Measurements from ENCODE around the gene RAD51B. TPM values are rescaled to one million over a fixed set of nuclear protein-coding genes. Genes with fewer than 3 reads are reported as not detected.

The RAD51B gene
- total RNA-seq, 5 donors from 2014 or later (not counting 1 experiment from before 2014, with no cell fraction given): 25.4 to 47.9 (median 30.0) TPM

DNA sequence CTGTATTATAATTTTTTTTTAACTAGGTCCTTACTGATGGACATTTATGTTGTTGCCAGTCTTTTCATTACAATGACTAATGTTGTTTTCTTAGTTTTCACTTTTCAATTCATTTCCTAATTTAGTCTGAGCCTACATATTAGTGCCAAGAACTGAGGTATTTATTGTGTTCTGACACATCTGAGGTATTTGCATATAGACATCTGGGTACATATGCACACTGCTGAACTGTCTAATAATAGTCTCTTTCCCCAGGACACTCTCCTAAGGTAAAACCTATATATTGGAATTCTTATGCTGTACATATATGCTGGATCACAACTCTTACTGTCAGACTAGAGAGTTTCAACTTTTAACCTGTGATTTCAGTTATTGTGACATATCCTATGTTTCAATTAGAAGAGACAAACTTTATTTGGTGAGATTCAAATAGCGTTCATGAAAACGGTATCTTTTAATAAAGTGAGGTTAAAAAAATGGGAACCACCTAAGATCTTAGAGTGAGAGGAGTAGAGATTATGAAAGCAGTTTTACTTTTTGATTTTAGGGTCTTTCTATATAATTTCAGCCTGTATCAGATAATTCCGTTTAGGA, 263.2 kb downstream of the RAD51B start:
- no peak overlapping the region for H3K27ac ChIP-seq (ENCODE audit: low read length)
- Mint-ChIP-seq H3K4me3 (no peak overlapping the region), H3K4me1 (peaks cover 3 to 24% (median 4%) of the 10 kb centered on the region in 3 donors), H3K36me3 (peaks cover 3% of the 10 kb centered on the region), H3K9me3 (no peaks in the 10 kb centered on the region), H3K27me3 (no peaks in the 10 kb centered on the region), H3K27ac (no peak overlapping the region)
- ATAC-seq (replicated peaks in 1 of 4): no peak
- H3K27me3 ChIP-seq (replicated peaks in 1 of 2; ENCODE audit: control insufficient read depth in 2 of 2, extremely low read depth in 1 of 2, insufficient read depth in 2 of 2, low read length in 1 of 2): no peaks in the 10 kb centered on the region
- peaks cover 0 to 2% of the 10 kb centered on the region in 2 experiments for H3K4me1 ChIP-seq (ENCODE audit: control insufficient read depth in 1 of 2, extremely low read depth in 1 of 2, insufficient read depth in 2 of 2, low read length in 2 of 2)
- ChIA-PET CTCF (no interaction called here), POLR2A (no interaction called here)
- no peak overlapping the region for H3K4me3 ChIP-seq (ENCODE audit: control insufficient read depth in 1 of 2, extremely low read depth in 1 of 2, low read length in 1 of 2)
- H3K9me3 ChIP-seq: no peaks in the 10 kb centered on the region
- H3K36me3 ChIP-seq (ENCODE audit: control insufficient read depth in 2 of 2, extremely low read depth in 1 of 2, insufficient read depth in 1 of 2, low read length in 1 of 2): no peaks in the 10 kb centered on the region
- no peak for DNase-seq
- WGBS (ENCODE audit: insufficient coverage): no CpG with 5 or more reads among the region's 3 CpGs

DNA sequence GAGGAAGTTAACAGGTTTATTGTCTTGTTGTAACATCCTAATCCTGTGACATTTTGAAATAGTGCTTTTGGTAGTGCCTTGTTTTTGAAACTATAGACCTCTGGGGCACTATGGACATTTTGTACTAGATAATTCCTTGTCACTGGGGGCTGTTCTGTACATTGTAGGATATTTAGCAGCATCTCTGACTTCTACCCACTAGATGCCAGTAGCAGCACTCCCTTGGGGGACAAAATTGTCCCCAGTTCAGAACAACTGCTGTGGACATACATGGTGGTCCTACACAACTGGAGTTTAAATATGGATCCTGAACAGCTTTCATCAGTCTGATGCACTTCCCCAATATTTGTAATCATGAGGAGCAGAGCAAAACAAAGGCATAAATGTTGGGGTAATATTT, 264.7 kb downstream of the RAD51B start:
- Mint-ChIP-seq H3K27ac (no peak overlapping the region), H3K4me1 (peaks cover 16 to 37% (median 17%) of the 10 kb centered on the region in 3 donors)

DNA sequence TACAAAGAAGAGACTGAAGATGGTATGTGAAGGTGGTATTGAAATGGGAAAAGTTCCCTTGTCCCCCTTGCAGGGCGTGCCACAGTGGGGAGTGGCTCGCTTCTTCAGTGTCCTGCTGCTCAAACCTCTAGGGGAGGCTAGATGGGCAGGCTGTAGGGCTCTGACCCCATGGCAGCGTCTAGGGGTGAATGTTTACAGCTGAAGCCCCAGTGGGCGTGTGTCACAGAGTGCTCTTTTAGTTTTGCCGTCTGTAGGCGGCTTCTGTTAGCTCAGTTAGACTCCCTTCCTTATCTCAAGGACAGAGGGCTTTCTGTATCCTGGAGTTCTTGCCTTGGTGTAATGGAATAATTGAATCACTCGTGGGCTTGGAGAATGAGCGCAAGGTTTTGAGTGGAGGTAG, 266.2 kb downstream of the RAD51B start:
- CTCF ChIA-PET: no interaction called here
- H3K4me1 ChIP-seq (ENCODE audit: control insufficient read depth in 1 of 2, extremely low read depth in 1 of 2, insufficient read depth in 2 of 2, low read length in 2 of 2): peaks cover 0 to 14% of the 10 kb centered on the region in 2 experiments
- H3K9me3 ChIP-seq: no peaks in the 10 kb centered on the region
- no peak overlapping the region for H3K4me3 Mint-ChIP-seq
- no peak overlapping the region for H3K4me3 ChIP-seq (ENCODE audit: control insufficient read depth in 1 of 2, extremely low read depth in 1 of 2, low read length in 1 of 2)
- DNase-seq (no peak), ATAC-seq (replicated peaks in 1 of 4) (no peak)
- POLR2A ChIA-PET: no interaction called here
- H3K27ac ChIP-seq (ENCODE audit: low read length): no peak overlapping the region
- H3K27me3 Mint-ChIP-seq: no peaks in the 10 kb centered on the region
- peaks cover 13 to 39% (median 20%) of the 10 kb centered on the region in 3 donors for H3K4me1 Mint-ChIP-seq
- H3K36me3 Mint-ChIP-seq: peaks cover 3% of the 10 kb centered on the region
- H3K9me3 Mint-ChIP-seq: no peaks in the 10 kb centered on the region
- WGBS (ENCODE audit: insufficient coverage): 92% methylated on average over 5 of the region's 8 CpGs
- no peaks in the 10 kb centered on the region for H3K27me3 ChIP-seq (replicated peaks in 1 of 2; ENCODE audit: control insufficient read depth in 2 of 2, extremely low read depth in 1 of 2, insufficient read depth in 2 of 2, low read length in 1 of 2)
- no peak overlapping the region for H3K27ac Mint-ChIP-seq
- H3K36me3 ChIP-seq (ENCODE audit: control insufficient read depth in 2 of 2, extremely low read depth in 1 of 2, insufficient read depth in 1 of 2, low read length in 1 of 2): no peaks in the 10 kb centered on the region

More for the DNA sequence above, 264.7 kb downstream of the RAD51B start:
- H3K4me1 ChIP-seq (ENCODE audit: control insufficient read depth in 1 of 2, extremely low read depth in 1 of 2, insufficient read depth in 2 of 2, low read length in 2 of 2): peaks cover 0 to 12% of the 10 kb centered on the region in 2 experiments
- H3K36me3 ChIP-seq (ENCODE audit: control insufficient read depth in 2 of 2, extremely low read depth in 1 of 2, insufficient read depth in 1 of 2, low read length in 1 of 2): no peaks in the 10 kb centered on the region
- CTCF ChIA-PET: no interaction called here
- Mint-ChIP-seq H3K27me3 (no peaks in the 10 kb centered on the region), H3K4me3 (no peak overlapping the region), H3K36me3 (peaks cover 3% of the 10 kb centered on the region), H3K9me3 (no peaks in the 10 kb centered on the region)
- POLR2A ChIA-PET: no interaction called here
- H3K27me3 ChIP-seq (replicated peaks in 1 of 2; ENCODE audit: control insufficient read depth in 2 of 2, extremely low read depth in 1 of 2, insufficient read depth in 2 of 2, low read length in 1 of 2): no peaks in the 10 kb centered on the region
- no peak overlapping the region for H3K27ac ChIP-seq (ENCODE audit: low read length)
- ATAC-seq (replicated peaks in 1 of 4): no peak
- no peaks in the 10 kb centered on the region for H3K9me3 ChIP-seq
- H3K4me3 ChIP-seq (ENCODE audit: control insufficient read depth in 1 of 2, extremely low read depth in 1 of 2, low read length in 1 of 2): no peak overlapping the region
- no peak for DNase-seq

DNA sequence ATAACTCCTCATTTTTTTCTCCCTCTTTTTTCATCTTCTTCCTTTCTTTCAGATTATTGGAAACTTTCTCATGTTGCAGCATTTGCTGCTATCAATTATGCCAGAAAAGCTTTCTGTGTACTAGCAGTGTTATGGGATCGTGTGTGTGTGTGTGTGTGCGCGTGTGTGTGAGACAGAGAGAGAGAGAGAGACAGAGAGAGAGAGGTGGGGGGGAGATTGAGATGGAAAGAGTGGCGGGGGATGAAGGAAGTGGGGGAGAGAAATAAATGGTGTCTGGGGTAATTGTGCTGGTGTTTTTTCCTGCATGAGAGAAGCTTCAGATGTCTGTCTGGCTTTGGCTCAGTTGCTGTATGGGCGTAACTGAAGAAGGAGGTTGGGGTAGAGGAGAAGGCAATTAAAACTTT, 268.9 kb downstream of the RAD51B start:
- ChIA-PET POLR2A (interaction anchor here in 1 of 2 donors (0.8 kb wide), 1 partner anchor 109 kb away, joined by 4 read pairs; no protein-coding TSS in a partner anchor), CTCF (interaction anchor here (0.6 to 1.4 kb wide), 5 partner anchors 12 to 837 kb away, joined by 3 to 4 read pairs (median 4); no protein-coding TSS in a partner anchor)
- peaks cover 3% of the 10 kb centered on the region for H3K36me3 Mint-ChIP-seq
- H3K27me3 Mint-ChIP-seq: no peaks in the 10 kb centered on the region
- DNase-seq: peak in 6 of 35 experiments; percentile 1 to 16 (median 4)
- Histone ChIP-seq H3K4me1 (ENCODE audit: control insufficient read depth in 1 of 2, extremely low read depth in 1 of 2, insufficient read depth in 2 of 2, low read length in 2 of 2) (peaks cover 0 to 14% of the 10 kb centered on the region in 2 experiments), H3K36me3 (ENCODE audit: control insufficient read depth in 2 of 2, extremely low read depth in 1 of 2, insufficient read depth in 1 of 2, low read length in 1 of 2) (no peaks in the 10 kb centered on the region), H3K27me3 (replicated peaks in 1 of 2; ENCODE audit: control insufficient read depth in 2 of 2, extremely low read depth in 1 of 2, insufficient read depth in 2 of 2, low read length in 1 of 2) (no peaks in the 10 kb centered on the region), H3K9me3 (no peaks in the 10 kb centered on the region), H3K27ac (ENCODE audit: low read length) (no peak overlapping the region), H3K4me3 (ENCODE audit: control insufficient read depth in 1 of 2, extremely low read depth in 1 of 2, low read length in 1 of 2) (no peak overlapping the region)
- H3K9me3 Mint-ChIP-seq: no peaks in the 10 kb centered on the region
- WGBS (ENCODE audit: insufficient coverage): 67% methylated on average over 3 of the region's 5 CpGs
- H3K4me3 Mint-ChIP-seq: peak overlapping the region in 1 of 3 donors; percentile 16
- peak in 1 of 4 experiments; percentile 60 for ATAC-seq (replicated peaks in 1 of 4)
- H3K4me1 Mint-ChIP-seq: peaks cover 13 to 31% (median 16%) of the 10 kb centered on the region in 3 donors
- peak overlapping the region; percentile 17 to 56 for H3K27ac Mint-ChIP-seq

DNA sequence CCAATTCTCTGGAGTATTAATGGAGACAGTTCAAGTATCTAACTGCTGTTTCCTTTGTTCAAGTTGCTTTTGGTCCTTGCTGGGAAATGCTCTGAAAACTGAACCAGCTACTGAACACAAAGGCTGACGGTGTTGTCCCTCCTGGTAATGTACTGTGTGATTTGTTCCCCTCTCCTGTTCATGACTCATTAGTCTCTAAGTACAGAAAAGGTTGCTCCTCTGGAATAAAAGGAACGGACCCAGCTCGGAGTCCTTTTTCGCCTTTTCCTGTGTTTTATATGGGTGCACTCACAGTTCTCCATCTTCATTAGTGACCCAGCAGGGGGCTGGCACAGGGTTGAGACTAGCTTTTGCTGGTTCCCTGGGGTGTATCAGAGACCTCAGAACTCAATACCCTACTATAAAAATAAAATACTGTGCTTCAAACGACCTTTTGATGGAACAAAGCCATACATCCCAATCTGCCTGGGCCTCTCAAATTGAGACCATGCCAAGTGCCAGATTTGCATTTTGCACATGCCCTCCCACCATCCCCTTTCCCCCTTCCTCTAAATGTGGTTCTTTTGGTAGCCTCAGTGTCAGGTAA, 269.7 kb downstream of the RAD51B start:
- Mint-ChIP-seq H3K4me3 (no peak overlapping the region), H3K27ac (peak overlapping the region in 1 of 2 donors; percentile 40), H3K27me3 (no peaks in the 10 kb centered on the region), H3K36me3 (peaks cover 3% of the 10 kb centered on the region), H3K4me1 (peaks cover 13 to 31% (median 16%) of the 10 kb centered on the region in 3 donors), H3K9me3 (no peaks in the 10 kb centered on the region)
- Histone ChIP-seq H3K9me3 (no peaks in the 10 kb centered on the region), H3K27ac (ENCODE audit: low read length) (no peak overlapping the region), H3K27me3 (replicated peaks in 1 of 2; ENCODE audit: control insufficient read depth in 2 of 2, extremely low read depth in 1 of 2, insufficient read depth in 2 of 2, low read length in 1 of 2) (no peaks in the 10 kb centered on the region), H3K4me3 (ENCODE audit: control insufficient read depth in 1 of 2, extremely low read depth in 1 of 2, low read length in 1 of 2) (no peak overlapping the region), H3K36me3 (ENCODE audit: control insufficient read depth in 2 of 2, extremely low read depth in 1 of 2, insufficient read depth in 1 of 2, low read length in 1 of 2) (no peaks in the 10 kb centered on the region), H3K4me1 (ENCODE audit: control insufficient read depth in 1 of 2, extremely low read depth in 1 of 2, insufficient read depth in 2 of 2, low read length in 2 of 2) (peaks cover 0 to 14% of the 10 kb centered on the region in 2 experiments)
- ChIA-PET POLR2A (no interaction called here), CTCF (interaction anchor here (0.6 to 1.4 kb wide), 2 partner anchors 13 to 755 kb away, joined by 4 read pairs; no protein-coding TSS in a partner anchor)
- ATAC-seq (replicated peaks in 1 of 4) (no peak), DNase-seq (peak in 1 of 35 experiments; percentile 1)
- WGBS (ENCODE audit: insufficient coverage): 50% methylated on average over 1 of the region's 5 CpGs

DNA sequence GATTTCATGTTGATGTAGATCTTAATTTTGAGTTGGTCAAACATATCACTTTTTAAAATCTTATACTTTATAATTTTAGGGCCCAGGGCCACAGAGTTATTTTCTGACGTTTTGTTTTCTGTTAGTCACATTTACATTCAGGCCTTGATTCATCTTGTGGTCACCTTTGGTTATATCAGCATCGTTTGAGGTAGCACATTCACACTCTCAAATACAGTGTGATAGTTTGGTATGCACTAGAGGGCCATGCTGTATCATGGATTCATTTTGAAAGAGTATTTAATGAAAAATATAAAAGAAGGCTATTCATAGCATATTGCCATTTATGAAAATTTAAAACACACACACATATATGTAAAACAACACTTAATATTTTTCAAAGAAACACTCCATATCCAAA, 274.6 kb downstream of the RAD51B start:
- Mint-ChIP-seq H3K9me3 (peaks cover 0 to 6% (median 0%) of the 10 kb centered on the region in 3 donors), H3K4me3 (no peak overlapping the region), H3K36me3 (peaks cover 28% of the 10 kb centered on the region), H3K4me1 (peaks cover under 1 to 4% (median 3%) of the 10 kb centered on the region in 3 donors), H3K27ac (no peak overlapping the region), H3K27me3 (no peaks in the 10 kb centered on the region)
- H3K4me3 ChIP-seq (ENCODE audit: control insufficient read depth in 1 of 2, extremely low read depth in 1 of 2, low read length in 1 of 2): no peak overlapping the region
- ATAC-seq (replicated peaks in 1 of 4) (no peak), DNase-seq (no peak)
- H3K9me3 ChIP-seq: no peaks in the 10 kb centered on the region
- WGBS (ENCODE audit: insufficient coverage): no CpG with 5 or more reads among the region's 2 CpGs
- no peaks in the 10 kb centered on the region for H3K36me3 ChIP-seq (ENCODE audit: control insufficient read depth in 2 of 2, extremely low read depth in 1 of 2, insufficient read depth in 1 of 2, low read length in 1 of 2)
- no peaks in the 10 kb centered on the region for H3K27me3 ChIP-seq (replicated peaks in 1 of 2; ENCODE audit: control insufficient read depth in 2 of 2, extremely low read depth in 1 of 2, insufficient read depth in 2 of 2, low read length in 1 of 2)
- CTCF ChIA-PET: no interaction called here
- H3K27ac ChIP-seq (ENCODE audit: low read length): no peak overlapping the region
- H3K4me1 ChIP-seq (ENCODE audit: control insufficient read depth in 1 of 2, extremely low read depth in 1 of 2, insufficient read depth in 2 of 2, low read length in 2 of 2): peaks cover 0 to 3% of the 10 kb centered on the region in 2 experiments
- POLR2A ChIA-PET: no interaction called here
